Muscle of leg (tissue), 11 donors: ENCODE results near the gene WASHC2C. TPM values are rescaled to one million over a fixed set of nuclear protein-coding genes. Genes with fewer than 3 reads are reported as not detected.
"Not testable (repeated sequence)": the region's sequence is repeated elsewhere in the genome, so short reads cannot be mapped to it uniquely, and the experiment has no call there.

Experiments used
- DNase-seq: peaks from one replicate; pipeline ENCODE4 v3.0.0; 2013
- H3K27ac ChIP-seq: one replicate; pipeline ENCODE4 v1.5.1; 2013; ENCODE audit warnings: mild to moderate bottlenecking, low read length, control low read depth
- H3K27me3 ChIP-seq: one replicate; pipeline ENCODE4 v1.6.1; 2013; ENCODE audit warnings: low read length; ENCODE audit not compliant: control insufficient read depth, insufficient read depth
- H3K36me3 ChIP-seq: one replicate; pipeline ENCODE4 v1.6.1; 2013; ENCODE audit warnings: low read length; ENCODE audit not compliant: control insufficient read depth, insufficient read depth
- H3K4me1 ChIP-seq: one replicate; pipeline ENCODE4 v1.6.1; 2013; ENCODE audit warnings: low read length; ENCODE audit not compliant: control insufficient read depth, insufficient read depth
- H3K4me3 ChIP-seq: one replicate; pipeline ENCODE4 v1.5.1; 2013; ENCODE audit warnings: low read length, control low read depth
- H3K9me3 ChIP-seq: replicated peaks from 2 replicates; pipeline ENCODE4 v1.6.1; 2013; ENCODE audit warnings: low read depth, low read length; ENCODE audit not compliant: control insufficient read depth
- WGBS: methylation state at CpG from one replicate; pipeline ENCODE4 v1.1.5; 2013; ENCODE audit warnings: missing lambda C conversion rate; ENCODE audit not compliant: insufficient coverage; 5-methylcytosine and 5-hydroxymethylcytosine counted together
- polyA plus RNA-seq, 8 donors: library from polyadenylated mRNA; unstranded; fragments of 120-200 nt; gene quantifications; one replicate each; pipeline versions ENCODE4 v1.2.1 to v1.2.3, GENCODE V29; 2013; ENCODE audit warnings: inconsistent platforms in 1 of 8, low replicate concordance in 1 of 8; ENCODE audit not compliant: insufficient read length in 8 of 8, insufficient read depth in 1 of 8
- total RNA-seq: library from RNA; stranded (reverse); fragments of 120-200 nt; gene quantifications from one replicate; pipeline ENCODE4 v1.2.4, GENCODE V29; 2013

The WASHC2C gene
- total and polyA plus RNA-seq, 9 donors, result 15.9 to 33.4 (median 21.8) TPM

- not testable (repeated sequence) for H3K9me3 ChIP-seq, H3K36me3 ChIP-seq, DNase-seq, H3K27me3 ChIP-seq, H3K27ac ChIP-seq, H3K4me1 ChIP-seq, H3K4me3 ChIP-seq
- no CpG with 5 or more reads among the region's 2 CpGs for WGBS
Measured at GRCh38 chr10:45822918-45823317, 95.9 kb downstream of the WASHC2C start.

Other genes starting within 250 kb of the WASHC2C start
- 12.2 TPM for gene ZFAND4, start 54.5 kb upstream of the WASHC2C start, total RNA-seq
- gene ZFAND4, start 54.5 kb upstream of the WASHC2C start, polyA plus RNA-seq, result 10 to 100 TPM in 1 of 8 donors, 1 to 10 TPM in 7; 6.4 to 11.2 (median 8.3) TPM
- 11.0 TPM for gene AGAP4, start 120.2 kb downstream of the WASHC2C start, total RNA-seq
- gene AGAP4, start 120.2 kb downstream of the WASHC2C start, polyA plus RNA-seq, result 10 to 100 TPM in 5 of 8 donors, 1 to 10 TPM in 3; 5.2 to 32.6 (median 15.2) TPM
- 50.7 TPM for gene TIMM23, start 245.2 kb downstream of the WASHC2C start, total RNA-seq
- gene TIMM23, start 245.2 kb downstream of the WASHC2C start, polyA plus RNA-seq, result 10 to 100 TPM; 49.8 to 58.8 (median 54.5) TPM